ENCODE results near the gene CEP85.

CEP85 gene

DNA sequence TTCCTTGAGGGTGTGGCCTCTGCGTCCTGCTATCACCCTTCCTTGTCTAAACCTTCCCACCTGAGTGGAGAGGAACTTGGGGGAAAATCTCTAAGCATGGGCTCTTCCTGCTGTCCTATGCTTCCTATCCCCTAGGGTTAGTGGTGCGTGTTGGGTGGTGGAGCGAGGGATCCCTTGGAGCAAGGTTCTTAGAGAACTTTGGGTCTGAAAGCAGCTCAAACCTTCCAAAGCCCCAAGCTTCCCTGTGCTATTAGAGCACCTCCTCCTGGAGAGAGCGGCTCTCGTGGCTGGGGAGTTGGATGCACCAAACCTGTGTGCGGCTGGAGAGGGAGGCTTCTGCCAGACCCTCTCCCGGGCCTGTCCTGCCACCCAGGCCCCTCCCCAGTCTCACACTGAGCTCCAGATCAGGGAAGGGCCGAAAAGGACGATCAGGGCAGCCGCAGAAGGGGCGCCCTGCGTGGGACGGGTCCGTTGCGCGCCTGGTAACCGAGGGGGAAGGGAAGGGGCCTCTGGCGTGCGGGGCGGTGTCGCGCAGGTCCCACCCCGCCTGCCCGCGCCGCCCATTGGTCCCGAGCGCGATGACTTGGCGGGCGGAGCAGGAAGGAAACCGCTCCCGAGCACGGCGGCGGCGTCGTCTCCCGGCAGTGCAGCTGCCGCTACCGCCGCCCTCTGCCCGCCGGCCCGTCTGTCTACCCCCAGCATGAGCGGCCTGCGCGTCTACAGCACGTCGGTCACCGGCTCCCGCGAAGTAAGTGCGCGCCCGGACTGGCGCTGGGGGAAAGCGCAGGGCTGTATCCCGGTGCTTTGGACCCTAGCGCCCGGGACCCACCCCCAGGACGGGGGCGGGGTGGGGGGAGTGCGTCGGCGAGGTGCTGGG lies 45.7 kb downstream of the CEP85 start, which contains the start of gene SH3BGRL3:
SH3BGRL3 (plus strand) TSS at position 631 of the 877 bp plus-strand sequence; CDS start at position 701, 70 bp downstream.
- DNase-seq, result peak; percentile 90

DNA sequence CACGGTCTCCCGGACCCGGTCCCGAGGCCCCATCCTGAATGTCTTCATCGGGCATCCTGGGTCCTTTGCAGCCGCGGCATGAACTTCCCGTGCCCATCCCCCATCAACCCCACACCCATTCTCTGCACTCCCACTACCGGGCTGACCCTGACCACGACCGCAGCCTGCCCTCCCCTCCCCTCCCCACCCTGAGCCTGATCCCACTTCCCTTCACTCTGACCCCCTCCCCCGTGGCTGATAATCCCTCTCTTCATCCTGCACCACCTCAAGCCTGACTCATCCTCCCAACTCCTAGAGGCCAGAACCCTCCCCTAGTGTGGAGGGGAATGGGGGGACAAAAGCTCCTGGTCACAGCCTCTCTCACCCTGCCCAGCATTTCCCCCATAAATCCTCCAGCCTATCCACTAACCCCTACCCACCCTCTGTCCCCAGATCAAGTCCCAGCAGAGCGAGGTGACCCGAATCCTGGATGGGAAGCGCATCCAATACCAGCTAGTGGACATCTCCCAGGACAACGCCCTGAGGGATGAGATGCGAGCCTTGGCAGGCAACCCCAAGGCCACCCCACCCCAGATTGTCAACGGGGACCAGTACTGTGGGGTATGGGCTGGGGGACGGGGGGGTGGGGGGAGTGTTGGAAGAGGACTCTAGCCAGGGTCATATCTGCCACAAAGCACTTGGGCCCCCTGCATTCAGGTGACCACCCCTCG lies 46.5 kb downstream of the CEP85 start:
- no peak for DNase-seq

DNA sequence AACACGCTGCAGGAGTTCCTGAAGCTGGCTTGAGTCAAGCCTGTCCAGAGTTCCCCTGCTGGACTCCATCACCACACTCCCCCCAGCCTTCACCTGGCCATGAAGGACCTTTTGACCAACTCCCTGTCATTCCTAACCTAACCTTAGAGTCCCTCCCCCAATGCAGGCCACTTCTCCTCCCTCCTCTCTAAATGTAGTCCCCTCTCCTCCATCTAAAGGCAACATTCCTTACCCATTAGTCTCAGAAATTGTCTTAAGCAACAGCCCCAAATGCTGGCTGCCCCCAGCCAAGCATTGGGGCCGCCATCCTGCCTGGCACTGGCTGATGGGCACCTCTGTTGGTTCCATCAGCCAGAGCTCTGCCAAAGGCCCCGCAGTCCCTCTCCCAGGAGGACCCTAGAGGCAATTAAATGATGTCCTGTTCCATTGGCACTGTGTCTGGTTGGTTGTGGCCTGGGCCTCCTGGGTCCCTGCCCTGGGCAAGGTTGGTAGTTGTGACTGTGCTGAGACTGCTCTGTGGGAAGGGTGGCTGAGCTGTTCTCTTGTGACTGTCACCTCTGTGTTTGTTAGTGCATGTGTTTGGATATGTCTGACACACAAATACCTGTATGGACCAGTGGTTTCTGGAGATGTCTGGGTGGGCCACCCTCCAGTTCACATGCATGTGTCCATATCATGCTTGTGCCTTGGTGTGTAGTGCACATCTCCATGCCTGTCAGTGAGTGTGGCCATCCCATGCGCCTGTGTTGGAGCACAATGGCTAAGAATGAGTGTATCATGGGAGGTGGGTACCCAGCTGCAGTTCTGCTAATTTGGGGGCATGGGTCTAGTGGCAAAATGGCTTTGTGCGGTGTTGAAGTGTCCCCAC lies 47.3 kb downstream of the CEP85 start:
- DNase-seq, result no peak

DNA sequence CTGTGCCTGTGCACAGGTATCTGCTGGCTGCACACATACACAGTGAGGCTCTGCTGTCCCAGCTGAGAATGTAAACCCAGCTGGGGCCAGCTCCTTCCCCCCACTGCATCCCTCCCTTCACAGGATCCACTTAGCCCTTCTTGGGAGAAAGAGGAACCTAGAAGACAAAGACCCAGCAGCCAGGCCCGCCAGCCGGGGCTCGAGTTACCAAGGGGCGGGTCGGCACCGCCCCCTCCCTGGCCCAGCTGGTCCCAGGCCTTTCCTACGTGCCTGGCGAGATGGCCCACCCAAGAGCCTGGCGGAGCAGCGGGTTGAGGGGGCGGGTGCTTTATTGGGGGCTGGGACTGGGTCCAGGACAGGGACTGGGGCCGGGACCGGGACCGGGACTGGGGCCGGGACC lies 48.0 kb downstream of the CEP85 start:
- peak; percentile 23 for DNase-seq

DNA sequence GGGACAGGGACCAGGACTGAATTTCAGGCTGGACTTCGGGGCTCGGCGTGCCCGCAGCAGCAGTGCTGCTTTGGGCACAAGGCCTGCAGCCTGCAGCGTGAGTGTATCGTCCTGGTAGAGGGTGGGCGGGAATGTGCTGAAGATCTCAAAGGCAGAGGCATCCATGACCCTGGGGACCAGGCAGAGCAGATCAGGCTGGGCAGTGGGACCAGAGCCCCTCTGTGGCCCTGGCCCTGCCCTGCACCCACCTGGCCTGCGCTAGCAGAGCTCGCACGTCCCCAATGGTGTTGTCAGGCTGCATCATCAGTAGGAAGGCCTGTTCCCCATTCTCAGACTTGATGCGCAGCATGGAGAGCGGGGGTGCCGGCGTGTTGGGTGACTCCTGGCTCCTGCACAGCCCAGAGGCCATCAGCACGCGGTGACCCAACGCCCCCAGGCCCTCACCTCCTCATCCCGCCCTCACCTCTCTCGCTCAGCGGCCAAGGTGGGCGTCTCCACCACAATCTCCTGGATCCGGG lies 48.5 kb downstream of the CEP85 start:
- DNase-seq, result no peak

DNA sequence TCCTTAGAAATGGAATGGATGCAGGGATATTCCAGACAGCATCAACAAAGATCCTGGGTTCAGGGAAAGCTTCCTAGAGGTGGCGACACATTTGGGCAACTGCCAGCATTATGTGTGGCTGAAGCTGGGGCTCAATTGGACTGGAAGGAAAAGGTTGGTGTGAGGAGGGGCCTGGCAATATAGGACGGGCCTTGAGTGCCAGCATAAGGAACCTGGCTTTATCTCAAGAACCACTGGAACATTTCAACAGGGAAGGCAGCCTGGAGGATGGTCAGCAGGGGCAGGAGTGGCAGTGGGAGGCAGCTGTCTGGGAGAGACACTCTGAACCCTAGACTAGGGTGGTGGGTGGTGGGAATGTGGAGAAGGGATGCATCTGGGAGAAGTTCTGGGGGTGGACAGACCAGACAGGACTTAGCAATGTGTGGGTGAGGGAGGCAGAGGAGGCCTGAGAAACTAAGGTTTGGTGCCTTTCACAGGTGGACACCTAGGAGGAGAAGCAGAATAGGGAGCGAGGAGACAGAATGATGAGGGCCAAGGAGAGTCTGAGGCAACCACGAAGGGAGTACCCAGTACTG lies 49.4 kb downstream of the CEP85 start:
- no peak for DNase-seq

DNA sequence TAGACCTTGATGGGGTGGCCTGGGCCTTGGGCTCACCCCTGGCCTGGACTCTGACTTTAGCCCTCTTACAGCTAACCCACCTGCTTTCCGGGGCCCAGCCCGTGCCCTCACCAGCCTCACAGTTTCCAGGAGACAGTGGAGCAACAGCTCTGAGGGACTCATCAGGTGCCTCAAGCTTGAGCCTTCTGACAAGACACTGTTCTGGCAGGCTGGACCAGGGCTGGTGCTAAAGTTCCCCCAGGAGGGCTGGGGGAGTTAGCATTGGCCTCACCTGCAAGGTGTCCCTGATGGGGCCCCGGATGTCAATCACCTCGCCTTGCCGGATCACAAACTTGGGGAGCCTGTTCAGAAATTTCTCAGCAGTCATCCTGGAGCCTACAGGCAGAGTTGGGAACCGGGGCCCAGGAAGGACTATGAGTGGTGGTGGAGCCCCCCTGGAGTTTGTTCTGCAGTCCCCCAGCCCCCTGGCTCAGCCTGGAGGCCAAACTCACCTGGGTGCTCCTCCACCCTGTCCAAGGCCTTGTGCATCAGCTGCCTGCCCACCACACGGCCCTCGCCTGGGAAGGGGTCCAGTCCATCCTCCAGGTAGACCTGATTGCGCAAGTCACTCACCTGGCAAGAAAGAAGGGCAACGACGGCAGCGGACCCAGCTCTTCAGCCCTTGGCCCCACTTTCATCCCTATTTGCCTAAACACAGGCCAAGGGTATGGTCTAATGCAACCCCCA lies 50.0 kb downstream of the CEP85 start:
- DNase-seq, result no peak

DNA sequence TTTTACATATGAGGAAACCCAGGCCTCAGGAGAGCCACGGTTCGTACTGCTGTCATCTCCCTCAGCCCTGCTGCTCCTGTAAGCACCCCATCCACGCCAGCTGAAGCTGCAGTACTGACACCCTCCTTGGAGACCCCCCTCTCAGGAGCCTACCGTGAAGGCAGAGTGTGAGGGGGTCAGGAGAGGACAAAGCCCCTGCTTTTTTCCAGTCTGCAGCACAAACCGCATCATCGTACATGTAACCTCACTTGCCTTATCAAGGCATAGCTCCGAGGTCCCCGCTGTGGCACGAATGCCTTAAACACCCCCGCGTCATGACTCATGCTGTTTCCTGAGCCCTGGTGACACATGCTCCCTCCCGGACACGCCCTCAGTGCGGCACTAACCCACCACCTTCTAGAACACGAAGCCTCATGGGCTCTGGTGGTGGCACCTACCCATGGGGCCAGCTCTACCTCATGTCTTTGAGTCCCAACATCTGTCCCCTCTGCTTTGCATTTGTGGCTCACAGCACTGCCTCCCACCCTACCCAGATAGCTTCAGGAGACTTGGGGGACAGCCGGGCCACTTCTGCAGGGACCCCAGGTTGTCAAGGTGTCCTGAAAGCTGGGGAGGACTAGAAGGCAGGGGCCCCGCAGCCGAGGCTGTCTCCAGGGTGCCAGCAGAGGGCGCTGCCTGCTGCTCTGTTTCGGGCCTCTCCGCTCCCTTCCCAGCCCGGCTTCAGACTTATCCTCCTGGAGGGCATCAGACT lies 50.8 kb downstream of the CEP85 start:
- DNase-seq, result peak; percentile 92

DNA sequence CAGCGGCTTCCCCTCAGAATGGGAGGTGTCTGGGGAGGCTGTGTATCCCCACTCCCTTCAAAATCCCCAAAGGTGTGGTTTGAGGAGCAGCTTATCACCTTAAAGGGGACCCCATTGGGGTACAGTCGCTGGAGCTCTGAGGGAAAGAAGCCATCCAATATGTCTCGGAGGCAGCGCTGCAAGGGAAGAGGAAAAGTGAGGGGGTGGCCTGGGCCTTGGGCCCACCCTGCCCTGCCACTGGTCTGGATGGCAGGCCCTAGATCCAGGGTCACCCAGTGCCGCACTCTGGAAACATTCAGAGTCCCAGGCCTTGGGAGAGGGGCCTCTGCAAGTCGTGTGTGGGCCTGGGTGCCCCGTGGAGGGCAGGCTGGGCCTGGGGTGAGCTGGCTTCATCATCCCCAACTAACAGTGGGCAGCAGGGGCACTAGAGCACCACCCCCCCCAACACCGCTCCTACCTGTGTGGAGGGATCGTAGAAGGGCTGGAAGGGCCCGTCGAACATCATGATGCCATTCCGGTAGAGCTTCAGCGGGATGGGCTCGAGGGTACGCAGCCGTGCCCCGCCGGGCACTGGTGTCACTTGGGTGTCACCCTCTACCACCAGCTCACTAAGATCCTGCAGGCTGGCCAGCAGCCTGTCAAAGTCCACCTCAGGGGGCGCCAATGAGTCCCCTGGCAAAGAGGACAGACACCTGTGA lies 51.5 kb downstream of the CEP85 start:
- peak; percentile 42 for DNase-seq

DNA sequence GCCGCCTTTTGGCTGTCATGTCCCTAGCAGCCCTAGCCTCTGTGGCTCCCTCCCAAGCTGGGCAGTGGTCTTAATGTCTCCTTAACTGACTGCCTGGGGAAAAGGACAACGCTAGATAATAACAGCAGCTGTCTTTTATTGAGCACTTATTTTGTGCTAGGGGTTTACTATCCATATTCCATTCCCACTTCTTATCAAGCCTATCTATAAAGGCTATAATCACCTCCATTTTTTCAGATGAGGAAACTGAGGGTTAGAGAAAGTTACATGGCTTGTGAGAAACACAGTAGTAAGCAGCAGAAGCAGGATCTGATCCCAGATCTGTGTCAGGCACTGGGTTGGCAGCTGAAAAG lies 52.0 kb downstream of the CEP85 start:
- DNase-seq, result no peak

DNA sequence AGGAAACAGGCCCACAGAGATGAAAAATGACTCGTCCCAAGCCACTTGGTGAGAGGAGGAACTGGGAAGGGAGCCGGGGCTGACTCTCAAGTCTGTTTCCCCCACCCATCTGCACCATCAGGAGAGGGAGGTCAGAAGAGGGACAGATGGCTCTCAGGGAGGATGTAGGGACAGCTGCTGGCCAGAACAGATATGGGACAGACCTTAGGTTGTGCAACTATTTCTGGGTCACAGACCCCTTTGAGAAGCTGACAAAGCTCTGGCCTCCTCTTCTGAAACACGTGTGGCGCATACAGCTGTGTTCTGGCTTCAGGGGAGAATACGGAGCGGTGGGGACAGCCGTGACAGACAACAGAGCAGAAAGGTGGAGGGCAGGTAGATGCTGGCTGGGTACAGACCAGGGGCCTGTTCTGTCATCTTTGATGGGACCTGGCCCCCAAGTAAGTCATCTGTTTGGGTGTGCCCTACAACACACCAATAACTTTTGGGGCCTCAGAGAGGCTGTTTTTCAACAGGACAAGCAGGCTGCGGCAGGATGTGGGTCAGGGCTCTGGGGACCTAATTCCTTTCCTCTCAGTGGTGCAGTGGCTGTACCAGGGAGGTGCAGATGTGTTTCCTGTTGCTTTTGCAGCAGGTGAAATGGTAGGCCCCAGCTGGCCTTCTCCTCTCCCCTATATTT lies 53.2 kb downstream of the CEP85 start:
- peak; percentile 69 for DNase-seq

DNA sequence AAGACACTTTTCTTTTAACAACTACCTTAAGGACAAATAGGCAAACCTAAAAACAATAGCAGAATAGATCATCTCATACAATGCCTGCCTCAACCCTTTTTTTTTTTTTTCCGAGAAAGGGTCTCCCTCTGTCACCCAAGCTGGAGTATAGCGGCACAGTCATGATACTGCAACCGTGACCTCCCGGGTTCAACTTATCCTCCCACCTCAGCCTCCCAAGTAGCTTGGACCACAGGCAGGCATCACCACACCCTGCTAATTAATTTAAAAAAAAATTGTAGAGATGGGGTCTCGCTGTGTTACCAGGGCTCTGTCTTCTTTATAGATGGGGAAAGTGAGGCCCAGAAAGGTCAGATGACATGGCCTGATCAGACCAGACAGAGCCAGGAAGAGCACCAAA lies 53.8 kb downstream of the CEP85 start:
- DNase-seq, result no peak

DNA sequence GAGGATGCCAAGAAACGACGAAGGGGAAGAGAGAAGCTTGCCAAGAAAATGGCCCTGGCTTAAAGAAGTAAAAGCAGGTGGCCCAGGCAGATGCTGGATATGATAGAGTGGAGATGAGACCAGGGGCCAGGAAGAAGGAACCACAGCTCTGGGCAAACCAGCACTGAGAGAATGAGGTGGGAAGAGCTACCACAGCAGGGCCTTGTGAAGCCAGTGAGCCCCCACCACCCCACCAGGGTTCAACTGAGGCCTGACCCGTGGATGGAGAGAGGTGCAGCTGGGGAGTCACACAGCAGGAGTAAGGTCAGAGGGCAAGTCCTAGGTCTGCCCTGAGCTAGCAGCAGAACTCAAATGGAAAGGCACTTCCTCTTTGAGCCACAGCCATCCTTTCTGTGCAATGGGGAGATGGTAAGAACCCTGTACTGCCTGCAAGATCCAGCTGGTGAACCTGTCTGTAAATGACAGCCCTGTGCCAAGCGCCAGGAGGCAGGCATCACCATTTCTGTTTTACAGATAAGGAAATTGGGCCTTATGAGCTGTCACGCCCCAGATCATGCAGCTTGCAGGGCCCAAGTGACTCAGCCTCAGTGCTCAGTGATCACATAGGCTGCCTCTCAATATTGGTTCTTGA lies 54.4 kb downstream of the CEP85 start:
- peak; percentile 82 for DNase-seq

DNA sequence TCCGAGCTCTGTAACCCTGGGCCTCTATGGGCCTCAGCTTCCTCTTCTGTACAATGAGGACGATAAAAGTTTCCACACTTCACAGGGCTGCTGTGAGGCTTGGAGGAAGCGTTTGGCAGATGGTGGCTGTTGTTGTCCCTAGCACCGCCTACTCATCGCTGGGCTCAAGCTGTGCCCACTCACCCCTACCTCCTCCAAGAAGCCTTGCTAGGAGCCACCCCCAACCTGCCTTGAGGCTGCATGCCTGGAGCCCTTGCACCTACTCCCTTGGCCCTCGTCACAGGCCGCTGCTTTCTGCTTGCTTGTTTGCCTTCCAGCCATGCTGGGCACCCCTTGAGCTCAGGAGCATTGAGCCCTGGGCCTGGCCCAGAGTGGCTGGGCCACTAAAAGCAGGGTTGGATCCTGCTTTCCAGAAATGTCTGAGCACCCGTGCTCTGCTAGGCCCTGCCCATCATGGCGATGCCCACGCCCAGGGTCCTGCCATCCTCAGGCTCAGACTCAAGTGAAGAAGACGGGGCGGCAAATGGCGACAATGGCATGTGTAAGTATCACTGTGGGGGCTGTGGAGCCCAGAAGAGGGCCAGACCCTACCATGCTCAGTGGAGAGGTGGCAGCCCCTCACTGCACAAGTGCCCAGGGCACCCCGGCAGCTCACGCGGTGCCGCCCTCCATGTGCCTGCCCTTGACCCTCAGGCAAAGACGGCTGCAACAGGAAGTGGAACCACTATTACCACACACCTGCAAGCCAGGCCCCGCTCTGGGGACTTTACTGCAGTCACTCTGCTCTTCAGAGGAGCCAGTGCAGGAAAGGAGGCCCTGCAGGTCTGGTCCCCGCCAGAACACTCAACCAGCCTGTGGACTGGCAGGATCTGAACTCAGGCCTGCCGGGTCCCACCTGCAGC lies 55.4 kb downstream of the CEP85 start:
- DNase-seq, result peak; percentile 83

DNA sequence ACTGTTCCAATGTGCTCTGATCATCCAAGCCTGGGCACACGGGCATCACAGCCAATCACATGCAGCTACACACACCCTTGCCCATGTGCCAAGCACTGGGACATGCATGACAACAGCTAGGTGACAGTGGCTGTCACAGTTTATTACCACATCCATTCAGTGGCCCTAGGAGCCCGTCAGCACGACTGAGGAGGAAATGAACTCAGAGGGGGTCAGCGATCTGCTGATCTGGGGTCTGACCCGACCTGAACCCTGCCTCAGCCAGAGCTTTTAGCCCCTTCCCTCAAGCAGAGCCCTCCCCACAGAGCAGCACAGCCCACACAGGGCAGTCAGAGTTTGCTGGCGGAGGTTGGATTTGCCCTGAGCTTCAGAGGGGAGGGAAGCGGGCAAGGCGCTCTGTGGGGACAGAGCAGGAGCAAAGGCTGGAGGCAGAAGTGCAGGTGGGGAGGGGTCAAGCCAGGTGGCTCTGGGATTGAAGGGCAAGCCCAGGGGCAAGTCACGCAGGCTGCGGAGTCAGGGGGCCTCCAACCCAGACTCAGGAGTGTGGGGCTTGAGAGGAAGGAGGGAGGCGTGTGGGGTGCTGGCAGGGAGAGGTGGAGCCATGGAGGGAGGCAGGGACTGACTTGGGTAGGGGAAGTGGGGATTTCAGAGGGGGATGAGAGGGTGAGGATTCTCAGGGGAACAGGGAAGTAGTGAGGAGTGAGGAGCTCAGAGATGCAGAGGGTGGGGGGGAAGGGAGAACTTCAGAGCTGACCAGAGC lies 56.3 kb downstream of the CEP85 start:
- DNase-seq, result peak; percentile 86

DNA sequence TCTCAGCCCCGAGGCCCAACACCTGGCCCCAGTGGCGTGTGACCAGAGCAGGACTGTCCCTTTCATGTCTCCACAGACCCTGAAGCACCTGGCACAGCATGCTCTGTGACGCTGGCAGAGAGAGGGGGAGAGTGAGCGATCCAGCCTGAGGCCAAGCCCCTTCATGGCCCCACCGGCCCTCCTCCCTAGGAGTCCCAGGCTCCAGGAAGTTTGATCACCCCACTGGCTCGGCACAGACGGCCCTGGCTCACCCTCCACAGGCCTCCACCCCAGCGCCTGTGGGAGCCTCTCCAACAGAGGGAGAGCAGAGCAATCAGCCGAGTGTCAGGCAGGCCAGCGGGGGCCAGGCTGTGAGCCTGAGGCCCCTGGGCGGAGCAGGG lies 56.9 kb downstream of the CEP85 start:
- no peak for DNase-seq

DNA sequence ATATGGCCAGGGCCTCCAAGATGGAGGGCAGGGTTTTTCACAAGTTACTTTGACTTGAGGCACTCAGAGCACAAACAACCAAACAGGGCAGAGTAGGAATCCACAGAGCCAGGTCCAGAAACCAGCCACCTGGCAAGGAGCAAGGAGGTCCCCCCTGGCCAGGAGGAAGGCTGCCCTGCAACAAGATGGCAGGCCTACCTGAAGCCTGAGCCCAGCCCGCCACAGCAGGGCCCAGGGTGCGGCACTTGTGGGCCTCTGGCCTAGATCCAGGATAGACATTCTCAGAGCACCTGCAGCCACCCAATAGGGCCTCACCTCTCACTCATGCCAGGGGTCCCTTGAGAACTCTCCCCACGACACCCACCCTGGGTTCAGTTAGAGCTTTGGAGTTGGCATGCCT lies 57.4 kb downstream of the CEP85 start:
- no peak for DNase-seq

DNA sequence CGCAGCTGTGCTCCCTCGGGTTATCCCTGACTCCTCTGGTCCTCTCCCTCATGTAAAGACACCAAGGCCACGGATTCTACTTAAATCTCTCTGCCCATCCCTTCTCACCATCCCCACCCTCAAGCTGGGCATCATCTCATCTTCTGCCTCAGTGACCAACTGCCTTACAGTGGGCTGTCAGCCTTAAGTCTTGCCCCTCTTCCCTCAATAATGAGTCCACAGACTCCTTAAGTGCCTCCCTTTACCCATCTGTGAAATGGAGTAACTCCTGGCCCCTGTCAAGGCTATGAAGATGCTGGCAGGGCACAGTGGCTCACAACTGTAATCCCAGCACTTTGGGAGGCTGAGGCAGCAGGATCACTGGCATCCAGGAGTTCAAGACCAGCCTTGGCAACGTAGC lies 57.9 kb downstream of the CEP85 start:
- DNase-seq, result no peak
